HCT116 (cell line): ENCODE measurements around the gene CCNL1. TPM values are rescaled to one million over a fixed set of nuclear protein-coding genes. Genes with fewer than 3 reads are reported as not detected.

Experiments used
- ATAC-seq: fragments of 200-7000 bp; cut with Tn5 transposase; 2 replicates; pipeline ENCODE4 v1.9.1; 2020; ENCODE audit warnings: mild to moderate bottlenecking, moderate library complexity
- BruUV-seq: library from RNA; stranded (reverse); fragments of 400-500 nt; replicated peaks from 2 replicates; lab custom pipeline; 2021; lab: Mats Ljungman, UMichigan
- CTCF ChIA-PET: fragments of 300-600 bp; sonication (Branson Sonifier 250); formaldehyde crosslinking; loops from one replicate; lab custom pipeline; 2021; ENCODE audit warnings: antibody characterized with exemption; lab: Charles Lee
- POLR2A ChIA-PET: fragments of 300-600, 350-600 bp; sonication (Branson Sonifier 250); formaldehyde crosslinking; loops from one replicate; lab custom pipeline; 2021; ENCODE audit warnings: antibody characterized with exemption; lab: Charles Lee
- RAD21 ChIA-PET, 2 experiments: fragments of 300-600 bp; sonication (Branson Sonifier 250); formaldehyde crosslinking; loops; one replicate each; lab custom pipeline; 2023; ENCODE audit warnings: low total read pairs in 2 of 2; ENCODE audit not compliant: uncharacterized antibody in 2 of 2, unreplicated experiment in 2 of 2, low non-redundant PET in 1 of 2; lab: Charles Lee
- DNase-seq: peaks from one replicate; pipeline ENCODE4 v3.0.0-alpha.2; 2010; ENCODE audit warnings: low read depth, low spot score
- H2AFZ ChIP-seq: fragments of 200-600 bp; shearing (Covaris generic), sonication (generic); 2 replicates; pipeline ENCODE4 v1.6.1; 2017; ENCODE audit warnings: low read depth, mixed run types, mixed read lengths, antibody characterized with exemption, low read length; ENCODE audit not compliant: poor library complexity, severe bottlenecking
- H3K27ac ChIP-seq: 2 replicates; pipeline ENCODE4 v1.5.1; 2012; ENCODE audit warnings: low read depth, low read length
- H3K27me3 ChIP-seq: fragments of 200-600 bp; sonication (generic); 2 replicates; pipeline ENCODE4 v1.6.1; 2016; ENCODE audit warnings: mixed run types, low read length, mixed read lengths; ENCODE audit not compliant: insufficient read depth
- H3K36me3 ChIP-seq, 2 experiments: fragments of 200-500 bp in 1 of 2; fragments of 200-600 bp in 1 of 2; sonication (Bioruptor generic) in 1 of 2; sonication (generic) in 1 of 2; 2 replicates each; pipeline versions ENCODE4 v1.5.1 to v1.6.1; 2014 to 2016; ENCODE audit warnings: low read length in 2 of 2, inconsistent platforms in 1 of 2, mixed read lengths in 1 of 2, mixed run types in 1 of 2; ENCODE audit not compliant: insufficient read depth in 2 of 2, control insufficient read depth in 1 of 2
- H3K4me1 ChIP-seq, 2 experiments: fragments of 200-600 bp in 1 of 2; sonication (generic) in 1 of 2; 2 replicates each; pipeline versions ENCODE4 v1.5.1 to v1.6.1; 2012 to 2017; ENCODE audit warnings: low read length in 2 of 2, inconsistent platforms in 1 of 2, mild to moderate bottlenecking in 1 of 2, mixed read lengths in 1 of 2, mixed run types in 1 of 2, moderate library complexity in 1 of 2; ENCODE audit not compliant: insufficient read depth in 2 of 2, control insufficient read depth in 1 of 2
- H3K4me2 ChIP-seq: fragments of 200-600 bp; sonication (generic); 2 replicates; pipeline ENCODE4 v1.6.1; 2017; ENCODE audit warnings: mixed run types, low read length, mixed read lengths
- H3K4me3 ChIP-seq, 2 experiments: fragments of 200-600 bp in 1 of 2; sonication (generic) in 1 of 2; replicated peaks in 1 of 2; 2 replicates each; pipeline ENCODE4 v1.5.1; 2011 to 2016; ENCODE audit warnings: low read length in 2 of 2, control low read depth in 1 of 2, low read depth in 1 of 2, mild to moderate bottlenecking in 1 of 2, mixed read lengths in 1 of 2, mixed run types in 1 of 2
- H3K79me2 ChIP-seq: fragments of 200-600 bp; sonication (generic); 2 replicates; pipeline ENCODE4 v1.6.1; 2017; ENCODE audit warnings: mild to moderate bottlenecking, mixed run types, low read length, moderate library complexity, mixed read lengths; ENCODE audit not compliant: insufficient read depth
- H3K9ac ChIP-seq: fragments of 200-600 bp; sonication (generic); 2 replicates; pipeline ENCODE4 v1.6.1; 2016; ENCODE audit warnings: low read length, mixed read lengths
- H3K9me2 ChIP-seq: fragments of 200-600 bp; sonication (generic), shearing (Covaris generic); 2 replicates; pipeline ENCODE4 v1.6.1; 2017; ENCODE audit warnings: mixed run types, mild to moderate bottlenecking, moderate library complexity; ENCODE audit not compliant: insufficient read depth
- H3K9me3 ChIP-seq, 2 experiments: fragments of 200-500 bp in 1 of 2; fragments of 200-600 bp in 1 of 2; sonication (Bioruptor generic) in 1 of 2; sonication (generic) in 1 of 2; 2 replicates each; pipeline ENCODE4 v1.6.1; 2014 to 2017; ENCODE audit warnings: low read length in 2 of 2, mixed read lengths in 2 of 2, inconsistent platforms in 1 of 2, low read depth in 1 of 2, mild to moderate bottlenecking in 1 of 2, mixed run types in 1 of 2, moderate library complexity in 1 of 2; ENCODE audit not compliant: control insufficient read depth in 1 of 2, insufficient read depth in 1 of 2
- H4K20me1 ChIP-seq: fragments of 200-600 bp; sonication (generic), shearing (Covaris generic); 2 replicates; pipeline ENCODE4 v1.6.1; 2017; ENCODE audit warnings: mixed run types, mild to moderate bottlenecking, moderate library complexity; ENCODE audit not compliant: insufficient read depth
- CBX3 ChIP-seq: IDR thresholded peaks from 2 replicates; pipeline ENCODE4 v1.6.1; 2012; ENCODE audit warnings: low read depth
- EGR1 ChIP-seq: IDR thresholded peaks from 2 replicates; pipeline ENCODE4 v1.6.1; 2012; ENCODE audit warnings: low read depth
- ELF1 ChIP-seq: IDR thresholded peaks from 2 replicates; pipeline ENCODE4 v1.6.1; 2012; ENCODE audit warnings: low read depth, borderline replicate concordance
- EZH2 ChIP-seq: fragments of 200-600 bp; sonication (generic); IDR thresholded peaks from 2 replicates; pipeline ENCODE4 v1.6.1; 2017; ENCODE audit warnings: antibody characterized with exemption, mixed run types
- EZH2phosphoT487 ChIP-seq: fragments of 200-600 bp; IDR thresholded peaks from 2 replicates; pipeline ENCODE4 v1.6.1; 2018; ENCODE audit warnings: antibody characterized with exemption, borderline replicate concordance
- FOSL1 ChIP-seq: IDR thresholded peaks from 2 replicates; pipeline ENCODE4 v1.6.1; 2012; ENCODE audit warnings: low read depth
- POLR2AphosphoS5 ChIP-seq: IDR thresholded peaks from 2 replicates; pipeline ENCODE4 v1.6.1; 2011; ENCODE audit warnings: mild to moderate bottlenecking, low read depth, low read length, moderate library complexity
- RAD21 ChIP-seq: IDR thresholded peaks from 2 replicates; pipeline ENCODE4 v1.6.1; 2012; ENCODE audit warnings: low read depth, mild to moderate bottlenecking
- SP1 ChIP-seq: IDR thresholded peaks from 2 replicates; pipeline ENCODE4 v1.6.1; 2012; ENCODE audit warnings: low read depth
- SRF ChIP-seq: IDR thresholded peaks from 2 replicates; pipeline ENCODE4 v1.6.1; 2012; ENCODE audit warnings: low read depth
- TCF7L2 ChIP-seq: IDR thresholded peaks from 2 replicates; pipeline ENCODE4 v1.7.0; 2011; ENCODE audit warnings: borderline replicate concordance, inconsistent platforms; ENCODE audit not compliant: insufficient read depth, insufficient read length; ENCODE audit errors: extremely low read depth
- YY1 ChIP-seq: IDR thresholded peaks from 2 replicates; pipeline ENCODE4 v1.6.1; 2011; ENCODE audit warnings: low read length, low read depth, moderate library complexity, mild to moderate bottlenecking; ENCODE audit not compliant: insufficient replicate concordance; ENCODE audit errors: extremely low read depth
- ZFX ChIP-seq: fragments of 450-650 bp; IDR thresholded peaks from 2 replicates; pipeline ENCODE4 v1.6.1; 2017
- ZNF274 ChIP-seq: fragments of 200-500 bp; sonication (Bioruptor generic); IDR thresholded peaks from 2 replicates; pipeline ENCODE4 v1.6.1; 2014; ENCODE audit warnings: mild to moderate bottlenecking, low read depth, low read length, inconsistent platforms
- intact Hi-C: fragments of 100-400 bp; cut with micrococcal nuclease; formaldehyde crosslinking; loops from 2 replicates; pipeline ENCODE4 v1.10.0; 2022
- total RNA-seq: library from RNA; stranded (reverse); gene quantifications from one replicate; pipeline ENCODE4 v1.2.1, GENCODE V29; 2021; ENCODE audit not compliant: unreplicated experiment
- TF ChIP-seq, protein P1 (sequence below): IDR thresholded peaks from 2 replicates; pipeline ENCODE4 v1.6.1; 2012
- TF ChIP-seq, protein P2 (sequence below): IDR thresholded peaks from 2 replicates; pipeline ENCODE4 v1.6.1; 2012
- TF ChIP-seq, protein P3 (sequence below), 3 experiments: fragments of 200-600 bp in 1 of 3; sonication (generic) in 1 of 3; IDR thresholded peaks in 2 of 3; conservative IDR thresholded peaks in 1 of 3; 2 replicates each; pipeline ENCODE4 v1.5.1; 2012 to 2017; ENCODE audit warnings: low read depth in 2 of 3, low read length in 2 of 3, antibody characterized with exemption in 1 of 3, borderline replicate concordance in 1 of 3, control low read depth in 1 of 3, mild to moderate bottlenecking in 1 of 3, mixed read lengths in 1 of 3, mixed run types in 1 of 3, moderate library complexity in 1 of 3; ENCODE audit not compliant: insufficient read depth in 1 of 3
- TF ChIP-seq, protein P4 (sequence below): IDR thresholded peaks from 2 replicates; pipeline ENCODE4 v1.6.1; 2011; ENCODE audit warnings: mild to moderate bottlenecking, low read length, moderate library complexity; ENCODE audit not compliant: insufficient replicate concordance; ENCODE audit errors: extremely low read depth
- TF ChIP-seq, protein P5 (sequence below): IDR thresholded peaks from 2 replicates; pipeline ENCODE4 v1.6.1; 2012; ENCODE audit warnings: low read depth

The CCNL1 gene
- total RNA-seq, 1 experiment from 2014 or later: 96.7 TPM

DNA sequence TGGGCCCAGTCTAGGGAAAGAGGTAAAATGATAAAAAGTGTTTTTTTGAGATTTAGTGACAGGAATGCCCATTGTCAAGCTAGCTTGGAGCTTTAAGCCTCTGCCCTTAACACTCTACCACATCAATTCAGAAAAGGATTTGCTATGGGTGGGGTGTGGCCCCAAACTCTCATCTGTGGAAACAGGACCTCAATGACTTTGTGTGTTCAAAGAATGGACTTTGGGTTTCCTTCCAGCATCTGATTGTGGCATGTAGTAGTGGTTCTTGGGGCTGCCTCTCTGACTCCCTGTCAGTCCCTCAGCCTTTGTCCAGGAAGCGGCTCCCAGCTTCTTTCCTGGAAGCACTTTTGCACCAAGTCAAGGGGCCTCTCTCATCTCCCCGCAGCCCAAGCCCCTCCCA lies 56.1 kb downstream of the CCNL1 start:
- TF ChIP-seq CBX3: no peak
- TF ChIP-seq, protein P1, sequence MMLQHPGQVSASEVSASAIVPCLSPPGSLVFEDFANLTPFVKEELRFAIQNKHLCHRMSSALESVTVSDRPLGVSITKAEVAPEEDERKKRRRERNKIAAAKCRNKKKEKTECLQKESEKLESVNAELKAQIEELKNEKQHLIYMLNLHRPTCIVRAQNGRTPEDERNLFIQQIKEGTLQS: no peak
- TF ChIP-seq, protein P2, sequence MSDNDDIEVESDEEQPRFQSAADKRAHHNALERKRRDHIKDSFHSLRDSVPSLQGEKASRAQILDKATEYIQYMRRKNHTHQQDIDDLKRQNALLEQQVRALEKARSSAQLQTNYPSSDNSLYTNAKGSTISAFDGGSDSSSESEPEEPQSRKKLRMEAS: no peak
- no peak for TF ChIP-seq RAD21
- TF ChIP-seq, protein P3, sequence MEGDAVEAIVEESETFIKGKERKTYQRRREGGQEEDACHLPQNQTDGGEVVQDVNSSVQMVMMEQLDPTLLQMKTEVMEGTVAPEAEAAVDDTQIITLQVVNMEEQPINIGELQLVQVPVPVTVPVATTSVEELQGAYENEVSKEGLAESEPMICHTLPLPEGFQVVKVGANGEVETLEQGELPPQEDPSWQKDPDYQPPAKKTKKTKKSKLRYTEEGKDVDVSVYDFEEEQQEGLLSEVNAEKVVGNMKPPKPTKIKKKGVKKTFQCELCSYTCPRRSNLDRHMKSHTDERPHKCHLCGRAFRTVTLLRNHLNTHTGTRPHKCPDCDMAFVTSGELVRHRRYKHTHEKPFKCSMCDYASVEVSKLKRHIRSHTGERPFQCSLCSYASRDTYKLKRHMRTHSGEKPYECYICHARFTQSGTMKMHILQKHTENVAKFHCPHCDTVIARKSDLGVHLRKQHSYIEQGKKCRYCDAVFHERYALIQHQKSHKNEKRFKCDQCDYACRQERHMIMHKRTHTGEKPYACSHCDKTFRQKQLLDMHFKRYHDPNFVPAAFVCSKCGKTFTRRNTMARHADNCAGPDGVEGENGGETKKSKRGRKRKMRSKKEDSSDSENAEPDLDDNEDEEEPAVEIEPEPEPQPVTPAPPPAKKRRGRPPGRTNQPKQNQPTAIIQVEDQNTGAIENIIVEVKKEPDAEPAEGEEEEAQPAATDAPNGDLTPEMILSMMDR (IDR thresholded peaks at IDR 0.05 in 2 of 3, conservative IDR thresholded peaks at IDR 0.05 in 1 of 3; ENCODE audit: borderline replicate concordance in 1 of 3, insufficient read depth in 1 of 3, low read depth in 2 of 3, low read length in 2 of 3): no peak
- no peak for TF ChIP-seq EZH2phosphoT487
- TF ChIP-seq ELF1: no peak
- TF ChIP-seq SP1: no peak
- no peak for TF ChIP-seq EZH2
- TF ChIP-seq POLR2AphosphoS5: no peak
- TF ChIP-seq SRF: no peak
- no peak for TF ChIP-seq YY1
- TF ChIP-seq EGR1: no peak
- TF ChIP-seq ZFX: no peak
- TF ChIP-seq TCF7L2: no peak
- no peak for TF ChIP-seq ZNF274
- TF ChIP-seq, protein P4, sequence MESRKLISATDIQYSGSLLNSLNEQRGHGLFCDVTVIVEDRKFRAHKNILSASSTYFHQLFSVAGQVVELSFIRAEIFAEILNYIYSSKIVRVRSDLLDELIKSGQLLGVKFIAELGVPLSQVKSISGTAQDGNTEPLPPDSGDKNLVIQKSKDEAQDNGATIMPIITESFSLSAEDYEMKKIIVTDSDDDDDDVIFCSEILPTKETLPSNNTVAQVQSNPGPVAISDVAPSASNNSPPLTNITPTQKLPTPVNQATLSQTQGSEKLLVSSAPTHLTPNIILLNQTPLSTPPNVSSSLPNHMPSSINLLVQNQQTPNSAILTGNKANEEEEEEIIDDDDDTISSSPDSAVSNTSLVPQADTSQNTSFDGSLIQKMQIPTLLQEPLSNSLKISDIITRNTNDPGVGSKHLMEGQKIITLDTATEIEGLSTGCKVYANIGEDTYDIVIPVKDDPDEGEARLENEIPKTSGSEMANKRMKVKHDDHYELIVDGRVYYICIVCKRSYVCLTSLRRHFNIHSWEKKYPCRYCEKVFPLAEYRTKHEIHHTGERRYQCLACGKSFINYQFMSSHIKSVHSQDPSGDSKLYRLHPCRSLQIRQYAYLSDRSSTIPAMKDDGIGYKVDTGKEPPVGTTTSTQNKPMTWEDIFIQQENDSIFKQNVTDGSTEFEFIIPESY: no peak
- no peak for TF ChIP-seq FOSL1
- TF ChIP-seq, protein P5, sequence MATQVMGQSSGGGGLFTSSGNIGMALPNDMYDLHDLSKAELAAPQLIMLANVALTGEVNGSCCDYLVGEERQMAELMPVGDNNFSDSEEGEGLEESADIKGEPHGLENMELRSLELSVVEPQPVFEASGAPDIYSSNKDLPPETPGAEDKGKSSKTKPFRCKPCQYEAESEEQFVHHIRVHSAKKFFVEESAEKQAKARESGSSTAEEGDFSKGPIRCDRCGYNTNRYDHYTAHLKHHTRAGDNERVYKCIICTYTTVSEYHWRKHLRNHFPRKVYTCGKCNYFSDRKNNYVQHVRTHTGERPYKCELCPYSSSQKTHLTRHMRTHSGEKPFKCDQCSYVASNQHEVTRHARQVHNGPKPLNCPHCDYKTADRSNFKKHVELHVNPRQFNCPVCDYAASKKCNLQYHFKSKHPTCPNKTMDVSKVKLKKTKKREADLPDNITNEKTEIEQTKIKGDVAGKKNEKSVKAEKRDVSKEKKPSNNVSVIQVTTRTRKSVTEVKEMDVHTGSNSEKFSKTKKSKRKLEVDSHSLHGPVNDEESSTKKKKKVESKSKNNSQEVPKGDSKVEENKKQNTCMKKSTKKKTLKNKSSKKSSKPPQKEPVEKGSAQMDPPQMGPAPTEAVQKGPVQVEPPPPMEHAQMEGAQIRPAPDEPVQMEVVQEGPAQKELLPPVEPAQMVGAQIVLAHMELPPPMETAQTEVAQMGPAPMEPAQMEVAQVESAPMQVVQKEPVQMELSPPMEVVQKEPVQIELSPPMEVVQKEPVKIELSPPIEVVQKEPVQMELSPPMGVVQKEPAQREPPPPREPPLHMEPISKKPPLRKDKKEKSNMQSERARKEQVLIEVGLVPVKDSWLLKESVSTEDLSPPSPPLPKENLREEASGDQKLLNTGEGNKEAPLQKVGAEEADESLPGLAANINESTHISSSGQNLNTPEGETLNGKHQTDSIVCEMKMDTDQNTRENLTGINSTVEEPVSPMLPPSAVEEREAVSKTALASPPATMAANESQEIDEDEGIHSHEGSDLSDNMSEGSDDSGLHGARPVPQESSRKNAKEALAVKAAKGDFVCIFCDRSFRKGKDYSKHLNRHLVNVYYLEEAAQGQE: no peak
- Histone ChIP-seq H3K9ac (no peak overlapping the region), H3K27ac (no peak overlapping the region), H2AFZ (no peak overlapping the region), H3K36me3 (no peaks in the 10 kb centered on the region), H3K9me3 (no peaks in the 10 kb centered on the region), H3K4me1 (peaks cover 0 to 11% of the 10 kb centered on the region in 2 experiments; a peak in 1 of 4 replicates), H4K20me1 (no peaks in the 10 kb centered on the region), H3K79me2 (no peaks in the 10 kb centered on the region), H3K4me3 (no peak overlapping the region), H3K27me3 (no peaks in the 10 kb centered on the region), H3K4me2 (no peak overlapping the region), H3K9me2 (no peaks in the 10 kb centered on the region)
- DNase-seq (no peak), ATAC-seq (no peak)
- intact Hi-C loops: no loop called here
- ChIA-PET CTCF (no interaction called here), RAD21 (no interaction called here), POLR2A (interaction anchor here (1.0 kb wide), 1 partner anchor 24 kb away, joined by 3 read pairs; no protein-coding TSS in a partner anchor)
- BruUV-seq: no TSS peak
